GM18873 (cell line): ENCODE data around the gene C2orf66.

Source experiments
- ATAC-seq: cut with Tn5 transposase; IDR thresholded peaks from one replicate; pipeline ENCODE4 v1.9.1; 2021; ENCODE audit warnings: mild to moderate bottlenecking, moderate library complexity, moderate number of reproducible peaks; ENCODE audit not compliant: unreplicated experiment, low FRiP score

The C2orf66 gene

GRCh38 chr2:196809260-196809659 is at the start of gene C2orf66:
TSS of gene C2orf66 (minus strand) at chr2:196809355. CDS start at chr2:196809336, 19 bp downstream.
- ATAC-seq, result no peak

GRCh38 chr2:196854629-196855028 is 45.5 kb upstream of the C2orf66 start:
- no peak for ATAC-seq

- no peak for ATAC-seq
These were observed 44.3 kb upstream of the C2orf66 start for GRCh38 chr2:196853301-196854087.

- no peak for ATAC-seq
These were observed 41.9 kb upstream of the C2orf66 start for GRCh38 chr2:196851088-196851487.

GRCh38 chr2:196849895-196850294 is 40.7 kb upstream of the C2orf66 start:
- ATAC-seq, result no peak

GRCh38 chr2:196846295-196846694 is 37.1 kb upstream of the C2orf66 start:
- ATAC-seq, result no peak

GRCh38 chr2:196845371-196845770 is 36.2 kb upstream of the C2orf66 start:
- no peak for ATAC-seq

- no peak for ATAC-seq
These were observed 31.0 kb upstream of the C2orf66 start for GRCh38 chr2:196840171-196840570.

- ATAC-seq, result no peak
These were observed 30.4 kb upstream of the C2orf66 start for GRCh38 chr2:196839574-196839973.

- ATAC-seq, result no peak
These were observed 27.3 kb upstream of the C2orf66 start for GRCh38 chr2:196836440-196836839.

- no peak for ATAC-seq
These were observed 21.5 kb upstream of the C2orf66 start for GRCh38 chr2:196830701-196831100.

GRCh38 chr2:196827356-196827755 is 18.2 kb upstream of the C2orf66 start:
- ATAC-seq, result no peak

- ATAC-seq, result no peak
These were observed 14.8 kb upstream of the C2orf66 start for GRCh38 chr2:196823750-196824522.

GRCh38 chr2:196821195-196821594 is 12.0 kb upstream of the C2orf66 start:
- ATAC-seq, result no peak

GRCh38 chr2:196808083-196808665 is 981 bp downstream of the C2orf66 start:
- ATAC-seq, result no peak

GRCh38 chr2:196804381-196804780 is 4.8 kb downstream of the C2orf66 start:
- no peak for ATAC-seq

GRCh38 chr2:196802401-196802800 is 6.8 kb downstream of the C2orf66 start:
- ATAC-seq, result no peak

- no peak for ATAC-seq
These were observed 7.4 kb downstream of the C2orf66 start for GRCh38 chr2:196801674-196802261.

GRCh38 chr2:196798980-196799379 is 10.2 kb downstream of the C2orf66 start:
- no peak for ATAC-seq

GRCh38 chr2:196792865-196793264 is 16.3 kb downstream of the C2orf66 start:
- ATAC-seq, result no peak
